GM12892 (cell line): Measurements from ENCODE around the gene PHACTR2.

Source experiments
- POLR2A ChIP-seq: IDR thresholded peaks from 2 replicates; pipeline ENCODE4 v1.6.1; 2011; ENCODE audit warnings: low read depth, low read length, control low read depth
- POLR2AphosphoS5 ChIP-seq: IDR thresholded peaks from 2 replicates; pipeline ENCODE4 v1.6.1; 2011; ENCODE audit warnings: low read depth, low read length, control low read depth

DNA sequence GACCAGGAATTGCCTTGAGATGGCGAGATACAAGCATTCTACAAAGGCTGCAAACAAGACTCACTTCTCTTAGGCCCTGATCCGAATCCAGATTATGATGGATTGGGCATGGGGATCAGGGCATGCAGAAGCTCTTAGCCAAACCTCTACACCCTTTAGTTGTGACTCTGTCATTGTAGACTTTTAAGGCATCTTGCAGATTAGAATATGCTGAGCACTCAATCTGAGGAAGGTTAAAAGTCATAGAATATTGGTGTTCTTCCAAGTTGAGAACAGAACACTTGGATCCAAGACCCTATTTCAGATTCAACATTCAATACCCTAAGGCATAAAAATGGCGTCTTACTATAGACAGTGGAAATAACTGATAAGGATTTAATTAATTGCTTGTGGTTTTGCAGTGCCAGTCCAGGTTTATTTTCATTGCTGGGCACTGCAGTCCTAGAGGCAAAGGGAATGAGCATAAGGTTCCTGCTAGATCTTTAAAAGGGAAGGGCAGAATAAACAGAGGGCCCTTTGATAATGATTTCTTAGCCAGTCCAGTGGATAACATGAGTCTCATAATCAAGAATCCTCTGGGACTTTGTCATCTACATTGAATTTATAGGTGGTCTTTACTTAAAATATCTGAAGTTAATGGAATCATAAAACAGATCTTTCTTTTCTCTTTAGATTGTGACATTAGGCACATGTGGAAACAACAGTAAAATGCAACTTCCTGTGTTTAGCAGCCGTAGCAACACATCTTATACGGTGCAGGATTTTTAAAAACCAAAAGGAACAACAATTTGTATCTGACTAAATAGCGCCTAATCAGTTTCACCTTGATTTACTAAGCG lies 17.6 kb downstream of the PHACTR2 start:
- TF ChIP-seq POLR2AphosphoS5 (no peak), POLR2A (no peak)
